ENCODE results near the gene MTA2.
"Not testable (repeated sequence)": the region's sequence is repeated elsewhere in the genome, so short reads cannot be mapped to it uniquely, and the experiment has no call there.

Gene MTA2

DNA sequence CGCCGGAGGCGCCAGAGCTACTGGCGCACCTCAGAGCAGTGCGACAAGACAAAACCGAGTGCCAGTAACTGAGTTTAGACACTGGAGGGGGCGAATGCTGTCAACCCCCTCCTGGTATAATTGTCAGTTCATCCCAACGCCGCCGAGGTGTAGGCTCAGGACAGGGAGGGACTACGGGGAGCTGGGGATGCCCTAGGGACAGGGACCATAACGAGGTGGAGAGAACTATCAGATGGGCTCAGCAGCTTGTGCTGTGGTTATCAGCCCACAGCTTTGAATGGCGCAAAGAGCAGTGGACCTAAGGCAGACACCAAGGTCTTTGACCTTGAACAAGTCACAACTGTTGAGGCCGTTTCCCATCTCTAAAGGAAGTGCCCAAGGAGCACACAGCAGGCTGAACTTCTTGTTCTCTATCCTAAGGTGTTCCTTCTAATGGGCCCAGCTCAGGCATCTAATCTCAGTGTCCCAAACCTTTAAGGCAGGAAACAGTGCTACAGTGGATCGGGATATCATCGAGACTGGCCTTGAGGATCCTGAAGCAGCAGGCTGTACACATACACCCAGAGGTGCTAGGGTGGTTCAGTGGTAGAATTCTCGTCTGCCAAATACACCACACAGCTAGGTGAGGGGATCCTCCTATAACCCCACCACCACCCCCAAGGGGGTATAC, 9.4 kb downstream of the MTA2 start:
- DNase-seq = no peak

DNA sequence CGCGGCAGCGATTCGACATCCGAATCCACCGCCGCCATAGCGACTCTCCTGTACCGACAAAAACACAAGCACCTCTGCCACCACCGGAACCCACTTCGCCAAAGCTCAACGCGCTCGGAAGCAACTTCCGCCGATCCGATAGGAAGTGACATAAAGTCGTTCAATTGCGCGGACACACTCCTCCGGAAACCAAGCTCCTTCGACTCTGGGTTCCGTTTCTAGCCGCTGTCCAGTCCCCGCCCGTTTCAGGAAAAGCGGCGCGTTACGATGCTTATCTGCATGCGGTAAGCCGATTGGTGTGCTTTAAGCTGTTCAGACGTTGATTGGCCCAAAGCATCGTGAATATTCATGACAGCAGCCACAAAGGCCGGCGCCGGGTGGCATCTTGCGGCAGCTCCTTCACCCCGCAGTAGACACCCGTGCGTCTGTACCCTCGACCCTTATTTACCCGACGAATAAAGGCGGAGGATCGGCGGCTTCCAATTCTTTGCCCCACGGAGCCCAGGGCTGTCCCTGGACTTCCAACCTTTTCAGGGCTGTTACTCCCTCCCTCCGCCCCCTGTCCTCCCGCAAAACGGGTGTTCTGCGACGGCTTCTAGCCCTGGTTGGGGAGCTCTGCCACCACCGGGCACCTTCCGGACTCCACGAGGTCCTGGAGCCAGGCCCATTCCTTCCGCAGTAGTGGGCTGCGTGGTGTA, 10.1 kb downstream of the MTA2 start, which contains the start of gene TUT1:
TUT1 (minus strand) TSS at position 76 of the 698 bp plus-strand sequence; CDS start at position 38, 38 bp downstream.
- DNase-seq = peak; percentile 99

DNA sequence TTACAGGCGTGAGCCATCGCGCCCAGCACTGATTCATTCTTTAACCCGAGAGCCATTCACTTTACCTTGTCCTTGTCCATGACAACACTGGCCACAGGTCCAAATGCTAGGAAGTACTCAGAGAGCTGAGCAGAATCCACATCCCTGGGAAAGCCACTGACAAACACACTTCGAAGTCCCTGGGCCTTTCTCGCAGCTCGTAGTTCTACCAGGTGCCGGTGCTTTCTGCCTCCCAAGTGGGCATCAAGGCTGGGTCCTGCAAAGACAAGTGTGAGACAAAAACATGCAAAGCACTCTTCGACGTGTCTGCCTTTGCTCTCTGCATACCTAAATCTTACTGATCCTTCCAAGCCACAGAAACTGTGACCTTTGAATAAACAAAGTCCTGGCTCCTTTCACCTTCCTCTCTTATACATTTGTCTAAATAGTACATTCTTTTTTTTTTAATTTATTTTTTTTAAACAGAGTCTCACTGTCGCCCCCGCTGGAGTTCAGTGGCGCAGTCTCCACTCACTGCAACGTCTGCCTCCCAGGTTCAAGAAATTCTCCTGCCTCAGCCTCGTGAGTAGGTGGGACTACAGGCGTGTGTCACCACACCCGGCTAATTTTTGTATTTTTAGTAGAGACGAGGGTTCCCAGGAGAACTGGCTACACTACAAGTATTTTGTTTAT, 12.6 kb downstream of the MTA2 start:
- no peak for DNase-seq

DNA sequence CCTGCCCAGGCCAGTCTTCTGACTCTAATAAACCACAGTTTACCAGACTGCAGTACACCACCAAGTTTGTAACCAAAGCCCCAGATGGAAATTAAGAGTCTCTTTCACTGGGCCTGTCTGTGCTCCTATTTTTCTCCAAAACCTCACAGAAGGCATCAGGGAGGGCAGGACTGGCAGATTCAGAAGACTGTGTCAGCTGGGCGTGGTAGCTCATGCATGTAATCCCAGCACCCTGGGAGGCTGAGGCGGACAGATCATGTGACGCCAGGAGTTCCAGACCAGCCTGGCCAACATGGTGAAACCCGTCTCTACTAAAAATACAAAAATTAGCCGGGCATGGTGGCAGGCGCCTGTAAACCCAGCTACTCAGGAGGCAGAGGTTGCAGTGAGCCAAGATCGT, 16.3 kb downstream of the MTA2 start:
- not testable (repeated sequence) for DNase-seq

DNA sequence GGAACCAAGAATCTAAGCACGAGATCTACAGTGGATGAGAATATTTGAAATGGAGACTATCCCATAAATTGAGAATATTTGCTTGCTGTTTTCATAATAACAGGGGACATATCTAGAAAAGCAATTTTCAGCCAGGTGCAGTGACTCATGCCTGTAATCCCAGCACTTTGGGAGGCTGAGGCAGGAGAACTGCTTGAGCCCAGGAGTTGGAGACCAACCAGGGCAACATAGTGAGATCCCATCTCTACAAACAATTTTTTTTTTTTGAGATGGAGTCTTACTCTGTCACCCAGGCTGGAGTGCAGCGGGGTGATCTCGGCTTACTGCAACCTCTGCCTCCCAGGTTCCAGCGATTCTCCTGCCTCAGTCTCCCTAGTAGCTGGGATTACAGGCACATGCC, 19.9 kb downstream of the MTA2 start:
- not testable (repeated sequence) for DNase-seq

DNA sequence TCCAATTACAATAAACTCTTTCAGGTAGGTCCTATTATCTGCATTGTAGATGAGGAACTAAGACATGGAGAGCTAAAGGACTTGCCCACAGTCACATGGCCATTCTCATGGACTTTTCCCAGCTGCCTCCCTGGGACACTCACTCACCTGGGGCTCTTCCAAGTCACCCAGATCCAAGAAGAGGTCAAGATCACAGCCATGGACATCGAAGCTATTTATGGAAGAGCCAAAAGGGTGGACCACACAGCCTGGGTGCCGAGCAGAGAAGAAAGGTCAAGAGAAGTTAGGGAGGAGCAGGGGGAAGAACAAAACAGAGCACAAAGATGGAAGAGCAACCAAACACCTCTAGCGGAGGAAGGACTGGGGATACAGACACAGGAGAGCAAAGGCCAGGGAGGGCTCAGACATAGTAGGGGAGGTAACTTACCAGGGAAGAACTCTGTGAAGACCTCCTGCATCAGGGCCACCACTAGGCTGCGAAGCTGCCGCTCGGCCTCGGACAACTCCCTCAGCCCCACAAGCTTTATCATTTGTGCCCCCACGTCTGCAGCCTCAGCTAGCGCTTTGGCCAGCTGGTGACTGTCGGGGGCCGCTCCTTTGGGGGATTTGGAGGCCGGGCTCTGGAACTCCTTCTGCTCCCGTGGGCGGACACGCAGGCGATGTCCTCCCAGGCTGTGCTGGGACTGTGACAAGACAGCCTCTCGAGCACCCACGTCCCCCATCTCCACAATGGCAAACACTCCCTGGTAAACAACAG, 20.5 kb downstream of the MTA2 start:
- no peak for DNase-seq

DNA sequence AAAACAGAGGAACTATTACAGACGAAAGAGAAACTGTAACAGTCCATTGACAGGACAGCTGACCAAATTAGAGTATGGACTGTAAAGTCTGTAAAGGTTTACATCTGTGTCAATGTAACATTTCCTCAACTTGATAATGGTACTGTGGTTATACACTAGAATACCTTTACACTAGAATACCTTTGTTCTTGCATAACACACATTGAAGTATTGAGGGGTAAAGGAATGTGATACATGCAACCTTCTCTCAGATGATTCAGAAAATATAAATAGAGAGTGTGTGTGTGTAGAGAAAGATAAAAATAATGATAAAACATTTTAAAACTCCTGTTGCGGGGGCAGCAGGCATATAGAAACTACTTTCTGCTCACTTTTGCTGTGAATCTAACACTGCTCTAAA, 22.4 kb downstream of the MTA2 start:
- no peak for DNase-seq

DNA sequence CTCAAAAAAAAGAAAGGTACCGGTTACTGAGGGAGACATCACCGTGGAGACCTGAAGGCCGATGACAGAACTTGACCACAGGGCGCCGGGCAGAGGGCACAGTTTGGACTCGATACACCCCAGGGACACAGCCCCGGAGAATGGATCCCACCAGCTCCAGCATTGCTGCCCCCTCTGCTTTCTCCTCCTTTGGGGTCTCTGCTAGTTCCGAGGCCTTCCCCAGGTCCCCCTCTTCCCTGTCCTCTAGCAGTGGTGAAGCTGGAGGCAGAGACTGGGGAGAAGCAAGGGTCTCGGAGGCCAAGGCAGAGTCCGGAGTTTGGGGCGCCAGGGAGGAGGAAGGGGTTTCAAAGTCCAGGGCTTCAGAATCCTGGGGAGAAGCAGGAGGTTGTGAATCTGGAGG, 23.1 kb downstream of the MTA2 start:
- no peak for DNase-seq

DNA sequence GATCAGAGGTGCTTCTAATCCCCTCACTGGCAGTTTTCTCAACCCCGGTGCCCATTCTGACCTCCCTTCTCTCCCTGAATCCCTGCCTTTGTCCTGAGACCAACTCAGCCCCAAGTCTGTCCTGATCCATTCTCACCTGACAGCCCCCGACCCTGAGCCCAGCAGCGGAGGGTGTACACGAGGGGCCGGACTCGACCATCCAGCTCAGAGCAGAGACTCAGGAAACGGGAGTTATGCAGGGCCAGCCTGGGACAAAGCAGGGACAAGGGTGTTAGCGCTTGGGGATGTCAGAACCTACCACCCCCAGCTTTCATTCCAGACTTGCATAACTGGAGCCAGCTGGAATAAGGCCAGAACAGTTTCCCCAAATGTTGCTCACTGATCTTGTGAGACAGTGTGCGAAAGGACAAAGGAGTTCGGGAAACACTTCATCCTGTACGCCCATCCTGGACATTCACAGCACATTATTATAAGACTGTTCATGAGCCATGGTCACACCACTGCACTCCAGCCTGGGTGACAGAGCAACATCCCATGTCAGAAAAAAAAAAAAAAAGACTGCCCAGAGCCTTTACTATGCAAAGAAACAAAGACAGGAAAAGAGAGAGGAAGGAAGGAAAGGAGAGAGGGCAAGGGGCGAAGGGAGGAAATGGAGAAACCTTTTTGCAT, 24.5 kb downstream of the MTA2 start:
- no peak for DNase-seq

DNA sequence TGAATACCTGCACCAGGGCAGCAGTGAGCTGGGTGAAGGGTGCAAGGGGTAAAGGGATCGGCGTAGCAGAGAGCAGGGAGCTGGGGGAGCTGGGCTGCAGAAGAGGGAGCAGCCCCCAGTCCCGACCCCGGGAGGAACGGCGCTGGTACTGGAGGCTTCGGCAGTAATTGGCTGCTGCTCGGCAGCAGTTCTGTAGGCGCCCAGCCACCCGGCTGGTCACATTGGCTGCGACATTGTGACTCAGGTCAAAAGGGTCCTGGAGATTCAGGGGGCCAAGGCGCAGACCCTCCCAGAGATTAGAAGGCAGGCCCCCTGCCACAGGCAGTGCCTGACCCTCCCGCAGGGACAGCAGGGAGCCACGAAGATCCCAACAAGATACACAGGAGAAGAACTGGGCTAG, 25.8 kb downstream of the MTA2 start:
- DNase-seq = no peak

DNA sequence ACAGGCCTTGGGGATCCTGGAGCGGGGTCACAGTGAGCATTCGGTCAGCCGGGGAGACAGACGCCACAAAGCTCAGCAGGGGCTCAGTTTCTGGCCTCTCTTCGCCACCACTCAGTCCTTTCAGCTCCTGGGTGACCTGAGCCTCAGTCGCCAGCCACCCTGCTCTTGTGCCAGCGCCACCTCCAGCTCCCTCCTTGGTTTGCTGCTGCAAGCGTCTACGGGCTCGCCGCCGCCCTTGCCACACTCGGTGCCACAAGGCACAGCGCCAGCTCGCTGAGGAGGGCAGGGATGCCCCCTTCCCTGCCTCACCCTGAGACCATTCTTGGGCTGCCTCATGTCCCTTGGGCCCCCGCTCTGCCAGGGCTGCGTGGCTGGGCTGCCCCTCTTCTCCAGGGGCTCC, 26.5 kb downstream of the MTA2 start:
- no peak for DNase-seq

DNA sequence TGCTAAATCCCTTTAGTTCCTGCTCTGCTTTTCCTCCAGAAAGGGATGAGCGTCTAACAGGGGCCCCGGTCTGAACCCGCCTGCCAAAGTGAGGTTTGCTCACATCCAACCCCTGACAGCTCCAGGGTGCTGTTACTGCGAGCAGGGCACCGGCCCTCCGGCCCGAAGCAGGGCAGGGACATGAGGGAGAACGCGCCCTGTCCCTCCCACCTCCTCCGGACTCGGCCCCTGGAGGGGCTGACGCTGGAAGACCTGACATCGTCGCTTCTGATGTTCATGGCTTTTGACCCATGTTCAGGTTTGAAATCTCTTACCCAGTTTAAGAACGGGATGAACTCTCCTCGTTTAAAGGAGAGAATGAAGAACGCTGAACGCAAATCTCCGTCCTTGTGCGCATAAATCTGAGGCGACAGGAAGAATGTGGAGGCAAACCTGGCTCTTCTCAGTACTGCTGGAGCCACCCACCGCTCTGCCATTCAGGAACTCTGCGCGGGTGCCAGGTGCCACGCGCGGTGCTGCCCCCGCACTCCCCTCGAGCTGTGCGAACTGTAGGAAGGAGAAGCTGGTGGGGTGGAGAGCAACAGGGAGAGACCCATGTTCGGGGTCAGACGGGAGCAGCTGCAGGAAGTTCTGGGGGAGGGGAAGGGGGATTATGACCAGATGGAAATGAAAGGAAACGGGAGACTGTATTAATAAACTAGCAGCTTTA, 27.1 kb downstream of the MTA2 start:
- DNase-seq = no peak

DNA sequence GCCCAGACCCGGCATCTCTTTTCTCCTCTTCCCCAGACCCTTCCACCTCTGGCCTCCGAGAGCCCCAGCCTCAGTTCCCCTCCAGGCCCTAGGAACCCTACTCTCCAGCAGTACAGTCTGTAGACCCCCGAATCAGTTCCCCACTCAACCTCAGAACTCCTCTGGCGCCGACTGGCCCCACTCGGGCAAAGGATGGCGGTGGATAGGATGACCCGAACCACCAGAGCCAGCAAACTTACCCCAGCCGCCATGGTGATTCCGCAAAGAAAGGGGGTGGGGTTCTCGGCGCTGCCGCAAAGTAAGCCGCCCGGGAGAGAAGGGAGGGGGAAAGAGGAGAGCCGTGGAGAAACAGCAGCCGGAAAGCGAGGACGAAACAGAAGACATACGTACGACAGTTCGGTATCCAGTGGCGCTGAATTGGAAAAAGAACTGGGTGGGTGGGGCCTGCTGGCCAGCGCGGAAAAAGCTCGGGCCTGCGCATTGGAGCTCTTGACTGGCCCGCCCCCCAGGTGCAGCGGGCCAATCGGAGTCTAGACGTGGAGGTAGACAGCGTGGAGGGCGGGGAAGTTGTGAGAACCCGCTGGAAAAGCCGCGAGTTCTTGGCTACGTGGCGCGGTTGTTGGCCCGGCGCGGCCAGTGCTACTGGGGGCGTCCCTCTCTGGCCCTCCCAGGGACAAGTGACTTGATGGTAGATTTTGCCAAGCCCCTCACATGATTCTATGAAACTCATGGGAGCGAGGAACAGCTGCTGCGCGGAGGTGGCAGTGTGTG, 27.9 kb downstream of the MTA2 start, which contains the start of gene EEF1G:
EEF1G (minus strand) TSS at position 300 of the 771 bp plus-strand sequence; CDS start at position 251, 49 bp downstream.
- DNase-seq = peak; percentile 99

DNA sequence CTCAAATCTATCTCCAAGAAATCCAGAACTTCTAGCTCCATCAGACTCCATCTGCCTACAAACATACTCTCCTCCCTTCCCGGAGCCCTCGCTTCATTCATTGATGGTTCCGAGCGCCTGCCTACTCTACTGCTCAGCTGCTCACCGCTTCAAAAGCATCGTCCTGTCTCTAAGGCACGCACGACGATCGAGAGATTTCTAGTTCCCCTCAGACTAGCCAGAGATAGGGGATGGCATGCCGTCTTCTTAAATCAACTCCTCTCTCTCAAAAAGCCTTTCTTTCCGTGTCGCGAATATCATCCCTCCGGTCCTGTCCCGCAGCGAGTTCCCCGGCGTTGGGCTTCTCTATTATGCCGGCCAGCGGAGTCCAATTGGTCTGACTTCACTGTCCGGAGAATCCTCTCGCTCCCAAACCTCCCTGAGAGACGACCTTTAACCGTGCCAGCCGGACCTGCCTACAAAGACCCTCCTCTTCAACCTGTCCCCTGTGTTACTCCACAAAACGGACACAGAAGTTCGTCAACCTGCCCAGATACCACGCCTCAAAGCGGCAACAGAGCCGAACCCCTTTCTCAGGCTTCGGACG, 28.6 kb downstream of the MTA2 start:
- no peak for DNase-seq

DNA sequence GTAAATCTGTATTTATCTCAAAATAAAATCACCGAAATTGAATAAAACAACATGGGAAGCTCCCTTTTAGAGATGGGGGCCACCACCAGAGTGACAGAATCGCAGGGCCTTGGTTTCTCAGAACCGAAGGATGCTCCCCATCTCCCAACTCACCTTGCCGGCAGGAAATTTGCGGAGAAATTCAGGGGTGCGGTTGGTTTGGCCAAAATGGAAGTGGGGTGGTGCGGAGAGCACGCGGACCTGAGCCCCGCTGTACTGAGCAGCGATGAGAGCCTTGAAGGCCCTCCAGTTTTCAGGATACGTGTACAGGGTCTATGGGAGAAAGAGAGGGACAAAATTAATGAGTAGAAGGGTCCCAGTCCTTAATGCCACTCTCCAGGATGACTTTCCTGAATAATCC, 29.2 kb downstream of the MTA2 start:
- DNase-seq = no peak

DNA sequence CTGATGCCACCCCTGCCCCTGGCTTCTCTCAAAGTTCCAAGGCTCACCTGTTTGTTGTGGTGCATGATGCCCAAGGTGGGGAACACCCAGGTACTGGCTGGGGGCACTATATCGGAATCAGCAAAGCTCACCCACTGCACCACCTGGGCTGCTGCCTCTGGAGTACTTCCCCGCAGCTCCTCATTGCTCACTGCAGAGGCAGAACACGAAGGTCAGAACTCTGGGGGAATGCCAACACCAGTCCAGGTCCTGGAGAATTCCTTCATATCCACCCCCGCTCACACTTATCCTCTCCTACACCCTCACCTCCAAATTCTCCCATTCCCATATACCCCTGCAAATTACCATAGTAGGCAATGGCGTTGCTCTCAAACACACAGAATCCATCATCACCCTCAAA, 30.2 kb downstream of the MTA2 start:
- DNase-seq = not testable (repeated sequence)

DNA sequence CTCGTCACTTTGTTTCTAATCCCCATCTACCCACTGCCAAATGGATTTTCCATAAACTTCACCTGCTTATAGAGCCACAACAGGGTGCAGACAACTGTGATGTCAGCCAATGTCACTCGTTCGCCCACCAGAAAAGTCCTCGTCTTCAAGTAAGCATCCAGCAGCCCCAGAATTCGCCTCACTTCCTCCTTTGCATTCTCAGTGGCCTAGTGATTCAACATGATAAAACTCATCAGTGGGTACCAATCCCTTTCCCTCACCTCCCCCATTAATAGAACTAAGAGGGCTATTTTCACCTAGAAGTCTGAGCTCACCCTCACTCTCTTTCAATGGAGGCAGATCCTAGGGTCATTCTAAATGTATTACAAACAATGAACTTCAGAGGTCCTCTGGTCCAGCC, 30.8 kb downstream of the MTA2 start:
- not testable (repeated sequence) for DNase-seq

DNA sequence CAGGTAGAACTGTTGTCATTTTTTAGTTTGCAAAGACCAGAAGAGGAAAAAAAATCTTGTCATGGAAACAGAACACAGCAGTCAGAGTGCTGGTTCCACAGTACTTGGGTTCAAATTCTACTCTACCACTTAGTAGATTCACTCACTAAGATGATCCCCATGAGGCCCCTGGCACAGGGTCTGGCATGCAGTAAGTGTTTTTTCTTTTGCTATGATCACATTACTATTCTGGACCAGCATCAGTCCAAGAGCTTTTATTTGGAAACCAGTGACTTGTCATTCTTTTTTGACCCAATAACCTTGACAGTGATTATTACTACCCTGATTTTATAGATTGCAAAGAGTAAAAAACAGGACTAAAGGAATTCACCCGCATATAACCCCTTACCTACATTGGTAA, 32.1 kb downstream of the MTA2 start:
- DNase-seq = no peak

DNA sequence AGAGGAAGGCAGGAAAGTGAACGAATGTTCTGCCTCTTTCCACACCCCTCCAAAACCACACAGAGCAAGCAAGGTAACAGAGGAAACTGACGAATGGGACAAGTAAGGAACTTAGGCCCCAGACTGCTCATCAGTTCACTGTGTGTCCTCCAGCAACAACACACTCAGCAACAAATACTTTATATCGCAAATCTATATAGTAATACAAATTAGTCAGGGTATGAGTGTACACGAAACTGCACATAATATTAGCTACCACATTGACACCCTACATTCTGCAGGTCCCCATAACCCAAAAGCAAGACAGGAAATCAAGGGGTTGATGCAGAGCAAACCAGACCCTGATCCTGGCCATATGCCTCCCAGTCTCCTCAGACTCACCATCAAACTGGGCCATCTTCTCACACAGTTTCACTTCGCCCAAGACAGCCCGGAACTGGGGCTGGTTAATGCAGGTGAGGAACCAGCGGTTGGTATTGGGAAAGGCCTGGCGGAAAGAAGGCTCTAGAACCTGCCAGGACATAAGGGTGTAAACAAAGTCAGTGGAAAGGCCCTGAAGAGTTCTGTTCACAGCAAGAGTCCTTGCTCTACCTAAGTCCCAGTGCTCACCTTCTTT, 34.5 kb downstream of the MTA2 start:
- no peak for DNase-seq

DNA sequence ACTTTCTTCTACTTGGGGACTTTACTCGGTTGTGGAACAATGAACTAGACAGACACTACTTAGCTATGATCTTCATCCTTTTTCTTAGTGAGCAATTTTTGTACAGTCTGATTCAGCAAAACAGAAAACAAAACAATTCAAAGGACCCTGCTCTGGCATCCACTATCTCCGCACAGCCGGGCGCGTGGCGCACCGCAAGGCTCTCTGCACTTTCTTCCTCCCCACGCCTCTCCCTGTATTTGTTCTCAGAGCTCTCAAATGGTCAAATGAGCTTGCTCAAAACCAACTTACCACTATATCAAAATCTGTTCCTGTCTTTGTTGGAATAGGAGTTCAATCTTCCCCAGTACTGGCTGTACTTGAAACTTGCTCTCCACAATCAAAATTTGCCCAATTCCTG, 35.4 kb downstream of the MTA2 start:
- no peak for DNase-seq
